COR-L47 (cell line): ENCODE data around the gene SNAP25.

Source experiments
- DNase-seq: peaks from one replicate; lab custom pipeline; 2025; lab: John Stamatoyannopoulos, UW

Gene SNAP25

GRCh38 chr20:10332656-10333415, 114.2 kb downstream of the SNAP25 start:
- no peak for DNase-seq

GRCh38 chr20:10336959-10337729, 118.5 kb downstream of the SNAP25 start:
- no peak for DNase-seq

GRCh38 chr20:10338426-10339180, 120.0 kb downstream of the SNAP25 start:
- DNase-seq: no peak

GRCh38 chr20:10339609-10340008, 121.0 kb downstream of the SNAP25 start:
- DNase-seq: no peak

GRCh38 chr20:10342152-10342551, 123.5 kb downstream of the SNAP25 start:
- DNase-seq: no peak

GRCh38 chr20:10344953-10345352, 126.3 kb downstream of the SNAP25 start:
- no peak for DNase-seq

GRCh38 chr20:10347086-10347880, 128.7 kb downstream of the SNAP25 start:
- no peak for DNase-seq

- DNase-seq: no peak
Measured at GRCh38 chr20:10349118-10349517, 130.5 kb downstream of the SNAP25 start.

- no peak for DNase-seq
Measured at GRCh38 chr20:10350188-10350842, 131.7 kb downstream of the SNAP25 start.

- DNase-seq: no peak
Measured at GRCh38 chr20:10352934-10353824, 134.5 kb downstream of the SNAP25 start.

- DNase-seq: no peak
Measured at GRCh38 chr20:10356628-10357027, 138.0 kb downstream of the SNAP25 start.
